DND-41 (cell line): Measurements from ENCODE around the gene MB21D2.

Source experiments
- CTCF ChIP-seq: IDR thresholded peaks from 2 replicates; pipeline ENCODE4 v1.5.1; 2012; ENCODE audit warnings: borderline replicate concordance, low read length, moderate library complexity, mild to moderate bottlenecking; ENCODE audit not compliant: poor library complexity, severe bottlenecking; ENCODE audit errors: extremely low read depth
- EZH2 ChIP-seq: IDR thresholded peaks from 3 replicates; pipeline ENCODE4 v1.6.1; 2012; ENCODE audit warnings: borderline replicate concordance, low read depth, mild to moderate bottlenecking, moderate library complexity, low read length, inconsistent platforms; ENCODE audit not compliant: severe bottlenecking

GRCh38 chr3:192799721-192800120 lies 117.9 kb downstream of the MB21D2 start:
- TF ChIP-seq CTCF (no peak), EZH2 (no peak)
